HepG2 (cell line): ENCODE results near the gene SYT17. TPM values are rescaled to one million over a fixed set of nuclear protein-coding genes. Genes with fewer than 3 reads are reported as not detected.

Experiments used
- ATAC-seq: fragments of 200-7000 bp; cut with Tn5 transposase; 3 replicates; pipeline ENCODE4 v1.9.1; 2020; ENCODE audit warnings: mild to moderate bottlenecking, moderate library complexity
- BruUV-seq: library from RNA; stranded (reverse); fragments of 400-500 nt; replicated peaks from 2 replicates; lab custom pipeline; 2021; lab: Mats Ljungman, UMichigan
- CTCF ChIA-PET: fragments of 300-600 bp; formaldehyde crosslinking; extraction: SDS; loops from one replicate; lab custom pipeline; 2021; ENCODE audit warnings: low total read pairs, inconsistent platforms, low intra/inter-chr PET ratio; lab: Yijun Ruan, JAX
- POLR2A ChIA-PET: fragments of 350-600 bp; sonication (Branson Sonifier 250); formaldehyde crosslinking; loops from one replicate; lab custom pipeline; 2020; ENCODE audit warnings: antibody characterized with exemption, inconsistent platforms; lab: Yijun Ruan, JAX
- DNase-seq: peaks from one replicate; pipeline ENCODE4 v3.0.0-alpha.2; 2015; ENCODE audit warnings: low spot score
- FAIRE-seq: peaks from 3 replicates; lab custom pipeline; 2011; peaks lifted over from hg19 to GRCh38; lab: Jason Lieb, UNC
- H2AFZ ChIP-seq: one replicate; pipeline ENCODE4 v1.6.1; 2011; ENCODE audit warnings: low read length, inconsistent platforms
- H3K27ac ChIP-seq: fragments of 300-600 bp; 3 replicates; pipeline ENCODE4 v1.8.0; 2011; ENCODE audit warnings: mixed run types, mild to moderate bottlenecking, mixed read lengths, low read length, inconsistent platforms; ENCODE audit not compliant: insufficient read depth; ENCODE audit errors: extremely low read length
- H3K27me3 ChIP-seq, 2 experiments: fragments of 200-600 bp in 1 of 2; 2 replicates in 1 of 2; 3 replicates in 1 of 2; pipeline versions ENCODE4 v1.6.0 to v1.8.0; 2011; ENCODE audit warnings: low read length in 2 of 2, mild to moderate bottlenecking in 2 of 2, moderate library complexity in 2 of 2, inconsistent platforms in 1 of 2; ENCODE audit not compliant: insufficient read depth in 2 of 2, control insufficient read depth in 1 of 2
- H3K36me3 ChIP-seq, 2 experiments: fragments of 200-600 bp in 1 of 2; replicated peaks in 1 of 2; 2 replicates in 1 of 2; 3 replicates in 1 of 2; pipeline versions ENCODE4 v1.5.1 to v1.8.0; 2011; ENCODE audit warnings: low read length in 2 of 2, inconsistent platforms in 1 of 2; ENCODE audit not compliant: insufficient read depth in 2 of 2, control insufficient read depth in 1 of 2
- H3K4me1 ChIP-seq: 2 replicates; pipeline ENCODE4 v1.5.1; 2012; ENCODE audit warnings: low read length, inconsistent platforms; ENCODE audit not compliant: insufficient read depth
- H3K4me2 ChIP-seq: 2 replicates; pipeline ENCODE4 v1.6.0; 2011; ENCODE audit warnings: low read depth, low read length, inconsistent platforms
- H3K4me3 ChIP-seq, 3 experiments: fragments of 200-600 bp in 1 of 3; sonication (generic), shearing (Covaris generic) in 1 of 3; replicated peaks in 1 of 3; 2 replicates each; pipeline ENCODE4 v1.5.1; 2011 to 2016; ENCODE audit warnings: low read length in 3 of 3, inconsistent platforms in 2 of 3, low read depth in 2 of 3, mild to moderate bottlenecking in 2 of 3, control low read depth in 1 of 3, mixed read lengths in 1 of 3; ENCODE audit not compliant: insufficient read depth in 1 of 3
- H3K79me2 ChIP-seq: one replicate; pipeline ENCODE4 v1.6.1; 2011; ENCODE audit warnings: low read length, inconsistent platforms; ENCODE audit not compliant: insufficient read depth
- H3K9ac ChIP-seq: 2 replicates; pipeline ENCODE4 v1.6.0; 2011; ENCODE audit warnings: mild to moderate bottlenecking, low read depth, low read length, inconsistent platforms; ENCODE audit not compliant: insufficient read depth
- H3K9me3 ChIP-seq: 2 replicates; pipeline ENCODE4 v1.5.1; 2012; ENCODE audit warnings: mild to moderate bottlenecking, low read length
- H4K20me1 ChIP-seq: 2 replicates; pipeline ENCODE4 v1.6.0; 2011; ENCODE audit warnings: inconsistent platforms, mild to moderate bottlenecking, low read length, moderate library complexity; ENCODE audit not compliant: insufficient read depth
- BORCS8-MEF2B ChIP-seq: sonication (generic); formaldehyde crosslinking; IDR thresholded peaks from 2 replicates; pipeline ENCODE4 v1.8.0; 2022; ENCODE audit warnings: mild to moderate bottlenecking, missing genetic modification reagents
- FOSL1 ChIP-seq: sonication (generic); formaldehyde crosslinking; IDR thresholded peaks from 2 replicates; pipeline ENCODE4 v1.9.0; 2021; ENCODE audit warnings: missing genetic modification reagents, borderline replicate concordance
- HMG20A ChIP-seq: IDR thresholded peaks from 2 replicates; pipeline ENCODE4 v1.6.1; 2016; ENCODE audit warnings: borderline replicate concordance
- HMG20B ChIP-seq: conservative IDR thresholded peaks from 2 replicates; pipeline ENCODE4 v1.6.1; 2016; ENCODE audit warnings: missing genetic modification reagents, missing compliant biosample characterization
- MTF2 ChIP-seq: sonication (generic); formaldehyde crosslinking; IDR thresholded peaks from 2 replicates; pipeline ENCODE4 v1.5.0; 2020; ENCODE audit warnings: missing genetic modification reagents, borderline replicate concordance
- TBX2 ChIP-seq: sonication (generic); formaldehyde crosslinking; IDR thresholded peaks from 2 replicates; pipeline ENCODE4 v1.5.0; 2020; ENCODE audit warnings: missing genetic modification reagents, mild to moderate bottlenecking, borderline replicate concordance
- ZFY ChIP-seq: sonication (generic); formaldehyde crosslinking; IDR thresholded peaks from 2 replicates; pipeline ENCODE4 v1.4.0; 2020; ENCODE audit warnings: missing genetic modification reagents
- ZHX2 ChIP-seq, 2 experiments: sonication (generic) in 1 of 2; formaldehyde crosslinking in 1 of 2; IDR thresholded peaks; 2 replicates each; pipeline versions ENCODE4 v1.6.1 to v1.9.0; 2014 to 2022; ENCODE audit warnings: antibody characterized with exemption in 1 of 2, borderline replicate concordance in 1 of 2, inconsistent platforms in 1 of 2, low read depth in 1 of 2, missing genetic modification reagents in 1 of 2
- ZNF20 ChIP-seq: sonication (generic); formaldehyde crosslinking; IDR thresholded peaks from 2 replicates; pipeline ENCODE4 v1.4.0; 2020; ENCODE audit warnings: mild to moderate bottlenecking, moderate library complexity, missing genetic modification reagents
- ZNF496 ChIP-seq: sonication (generic); formaldehyde crosslinking; IDR thresholded peaks from 2 replicates; pipeline ENCODE4 v1.8.1; 2023; ENCODE audit warnings: mild to moderate bottlenecking, moderate library complexity, missing genetic modification reagents; ENCODE audit not compliant: insufficient replicate concordance
- whole genome bisulfite sequencing: methylation state at CpG from one replicate; pipeline ENCODE4 v1.1.6; 2017; ENCODE audit warnings: low lambda C conversion rate; 5-methylcytosine and 5-hydroxymethylcytosine counted together
- in situ Hi-C: cut with HindIII; loops from 2 replicates; pipeline ENCODE4 v1.10.0; 2017; ENCODE audit warnings: low pct_unique_long_range_greater_than_20kb; ENCODE audit not compliant: extremely low pct_ligation_motif_present
- intact Hi-C: fragments of 100-400 bp; cut with micrococcal nuclease; formaldehyde crosslinking; loops from one replicate; pipeline ENCODE4 v1.10.0; 2022; ENCODE audit not compliant: unreplicated experiment
- polyA plus RNA-seq, 8 experiments: library from polyadenylated mRNA; depleted of rRNA in 3 of 8; stranded (reverse) in 7 of 8; unstranded in 1 of 8; fragments of >200 nt; fragmentation: Illumina TruSeq in 4 of 8; extraction: Trizol in 4 of 8; gene quantifications; 2 replicates each; pipeline versions ENCODE4 v1.2.1 to v1.2.3, GENCODE V29; 2011 to 2016; ENCODE audit warnings: low read depth in 4 of 8, missing spikeins in 1 of 8, mixed read lengths in 1 of 8; ENCODE audit not compliant: insufficient read depth in 1 of 8
- total RNA-seq, 5 experiments: library from RNA; depleted of rRNA; stranded (reverse); fragments of >200 nt; fragmentation: Illumina TruSeq; extraction: Trizol; gene quantifications; 2 replicates each; pipeline ENCODE4 v1.2.3, GENCODE V29; 2016; ENCODE audit warnings: low read depth in 1 of 5
- TF ChIP-seq, protein P1 (sequence below): sonication (generic); formaldehyde crosslinking; IDR thresholded peaks from 2 replicates; pipeline ENCODE4 v1.5.0; 2020; ENCODE audit warnings: missing genetic modification reagents

Gene SYT17
- total and polyA plus RNA-seq, 2 of the 13 experiments (the other 11 are each of a cell fraction or from before 2014, with no cell fraction given): 0.44 TPM; not detected in 1

GRCh38 chr16:19227643-19228042 lies 59.6 kb downstream of the SYT17 start (continued):
- TF ChIP-seq ZHX2 (IDR thresholded peaks at IDR 0.05; ENCODE audit: low read depth) (no peak), ZHX2 (CRISPR knock-in tag; IDR thresholded peaks at IDR 0.05; ENCODE audit: borderline replicate concordance) (no peak), BORCS8-MEF2B (CRISPR knock-in tag) (no peak), FOSL1 (no peak), ZNF496 (CRISPR knock-in tag) (no peak), TBX2 (CRISPR knock-in tag) (no peak)

DNA sequence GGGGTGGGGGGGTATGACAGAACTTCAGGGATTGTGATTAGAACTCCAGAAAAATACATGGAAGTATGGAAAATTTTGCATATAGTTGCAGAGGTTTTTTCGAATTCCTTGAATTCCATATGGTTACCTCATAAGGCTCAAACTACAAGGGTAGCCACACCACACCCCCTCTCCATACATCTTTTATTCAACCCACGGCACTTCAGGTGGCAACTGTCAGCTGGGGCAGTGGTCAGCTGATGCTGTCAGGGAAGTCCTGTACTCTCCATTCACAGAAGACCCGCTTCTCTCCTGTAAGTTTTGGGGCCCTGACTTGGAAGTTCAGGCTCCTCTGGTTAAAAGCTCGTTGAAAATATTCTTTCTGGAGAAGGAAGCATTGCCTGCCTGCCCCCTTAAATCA lies 60.0 kb downstream of the SYT17 start:
- H3K4me3 ChIP-seq: no peak overlapping the region
- CTCF ChIA-PET: no interaction called here
- FAIRE-seq: no peak
- no peak for DNase-seq
- H3K4me1 ChIP-seq: no peaks in the 10 kb centered on the region
- TF ChIP-seq, protein P1, sequence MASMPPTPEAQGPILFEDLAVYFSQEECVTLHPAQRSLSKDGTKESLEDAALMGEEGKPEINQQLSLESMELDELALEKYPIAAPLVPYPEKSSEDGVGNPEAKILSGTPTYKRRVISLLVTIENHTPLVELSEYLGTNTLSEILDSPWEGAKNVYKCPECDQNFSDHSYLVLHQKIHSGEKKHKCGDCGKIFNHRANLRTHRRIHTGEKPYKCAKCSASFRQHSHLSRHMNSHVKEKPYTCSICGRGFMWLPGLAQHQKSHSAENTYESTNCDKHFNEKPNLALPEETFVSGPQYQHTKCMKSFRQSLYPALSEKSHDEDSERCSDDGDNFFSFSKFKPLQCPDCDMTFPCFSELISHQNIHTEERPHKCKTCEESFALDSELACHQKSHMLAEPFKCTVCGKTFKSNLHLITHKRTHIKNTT (CRISPR knock-in tag): no peak
- TF ChIP-seq ZFY (CRISPR knock-in tag) (no peak), HMG20B (no peak), MTF2 (CRISPR knock-in tag) (no peak), ZNF20 (CRISPR knock-in tag) (no peak), HMG20A (CRISPR knock-in tag) (no peak)
- TF ChIP-seq, all 625 proteins: peak for 0
- Histone ChIP-seq H3K79me2 (no peaks in the 10 kb centered on the region), H3K27ac (no peak overlapping the region), H3K4me2 (no peak overlapping the region), H3K27me3 (peaks cover 0 to 29% of the 10 kb centered on the region in 2 experiments; a peak in 1 of 5 replicates), H3K36me3 (no peaks in the 10 kb centered on the region), H4K20me1 (no peaks in the 10 kb centered on the region), H2AFZ (no peak overlapping the region), H3K9ac (no peak overlapping the region), H3K9me3 (no peaks in the 10 kb centered on the region)
- POLR2A ChIA-PET: no interaction called here
- intact Hi-C loops (no loop called here), in situ Hi-C loops (loop anchor here (10.0 kb wide), 1 partner anchor 277 kb away; no protein-coding TSS in a partner anchor)
- 2% methylated on average over 4 of the region's 4 CpGs for WGBS
- ATAC-seq: no peak
- no TSS peak for BruUV-seq
